Upper lobe of left lung (tissue), 6 donors: Measurements from ENCODE around the gene ELF4. TPM values are rescaled to one million over a fixed set of nuclear protein-coding genes. Genes with fewer than 3 reads are reported as not detected.

Experiments used
- ATAC-seq, 2 donors: fragments of 200-7000 bp; cut with Tn5 transposase; one replicate each; pipeline ENCODE4 v1.9.1; 2022; ENCODE audit warnings: mild to moderate bottlenecking in 2 of 2, moderate library complexity in 2 of 2; ENCODE audit not compliant: low FRiP score in 2 of 2
- DNase-seq, 2 donors: peaks; one replicate each; pipeline ENCODE4 v3.0.0-alpha.2; 2019 to 2020
- H3K27ac ChIP-seq, 4 donors: fragments of 200-600 bp; sonication (generic); one replicate each; pipeline ENCODE4 v1.5.1; 2016 to 2019
- H3K27me3 ChIP-seq, 4 donors: fragments of 200-600 bp; sonication (generic); one replicate each; pipeline ENCODE4 v1.5.1; 2017 to 2019
- H3K36me3 ChIP-seq, 4 donors: fragments of 200-600 bp; sonication (generic); one replicate each; pipeline ENCODE4 v1.5.1; 2016 to 2019
- H3K4me1 ChIP-seq, 4 donors: fragments of 200-600 bp; sonication (generic); one replicate each; pipeline ENCODE4 v1.5.1; 2018 to 2019
- H3K4me3 ChIP-seq, 4 donors: fragments of 200-600 bp; sonication (generic); one replicate each; pipeline ENCODE4 v1.5.1; 2017 to 2019; ENCODE audit warnings: mild to moderate bottlenecking in 2 of 4, moderate library complexity in 1 of 4
- H3K9me3 ChIP-seq, 4 donors: fragments of 200-600 bp; sonication (generic); one replicate each; pipeline ENCODE4 v1.5.1; 2018 to 2019
- EP300 ChIP-seq, 4 donors: sonication (generic); formaldehyde crosslinking; IDR thresholded peaks; one replicate each; pipeline ENCODE4 v1.5.1; 2017; ENCODE audit warnings: antibody characterized with exemption in 4 of 4, control low read depth in 2 of 4
- POLR2A ChIP-seq, 4 donors: fragments of 450-650 bp; IDR thresholded peaks; one replicate each; pipeline ENCODE4 v1.5.1; 2016 to 2017; ENCODE audit warnings: antibody characterized with exemption in 4 of 4, mild to moderate bottlenecking in 2 of 4
- POLR2AphosphoS5 ChIP-seq, 2 donors: sonication (generic); formaldehyde crosslinking; IDR thresholded peaks; one replicate each; pipeline ENCODE4 v1.5.1; 2017; ENCODE audit warnings: antibody characterized with exemption in 2 of 2
- WGBS, 2 donors: methylation state at CpG; one replicate each; pipeline ENCODE4 v1.1.5; 2017 to 2018; 5-methylcytosine and 5-hydroxymethylcytosine counted together
- total RNA-seq, 6 donors: library from RNA; depleted of rRNA in 4 of 6; stranded (reverse); fragments of >200 nt in 4 of 6; gene quantifications; one replicate each; pipeline versions ENCODE4 v1.1.0 to v1.2.1, GENCODE V29; 2016 to 2021
- TF ChIP-seq, protein P1 (sequence below), 6 experiments: fragments of 450-650 bp in 4 of 6; fragments of 200-600 bp in 2 of 6; sonication (generic) in 2 of 6; IDR thresholded peaks; one replicate each; pipeline ENCODE4 v1.5.1; 2016 to 2019; ENCODE audit warnings: antibody characterized with exemption in 6 of 6
- donor health status: DM: no; HTN: no; CAD: no; lungs with moderate emphysema.
- donor health status: DM: no; HTN: yes; CAD: no; lungs with severe emphysema.

Gene ELF4
- total RNA-seq, 6 donors from 2014 or later, result 13.6 to 31.0 (median 21.9) TPM

DNA sequence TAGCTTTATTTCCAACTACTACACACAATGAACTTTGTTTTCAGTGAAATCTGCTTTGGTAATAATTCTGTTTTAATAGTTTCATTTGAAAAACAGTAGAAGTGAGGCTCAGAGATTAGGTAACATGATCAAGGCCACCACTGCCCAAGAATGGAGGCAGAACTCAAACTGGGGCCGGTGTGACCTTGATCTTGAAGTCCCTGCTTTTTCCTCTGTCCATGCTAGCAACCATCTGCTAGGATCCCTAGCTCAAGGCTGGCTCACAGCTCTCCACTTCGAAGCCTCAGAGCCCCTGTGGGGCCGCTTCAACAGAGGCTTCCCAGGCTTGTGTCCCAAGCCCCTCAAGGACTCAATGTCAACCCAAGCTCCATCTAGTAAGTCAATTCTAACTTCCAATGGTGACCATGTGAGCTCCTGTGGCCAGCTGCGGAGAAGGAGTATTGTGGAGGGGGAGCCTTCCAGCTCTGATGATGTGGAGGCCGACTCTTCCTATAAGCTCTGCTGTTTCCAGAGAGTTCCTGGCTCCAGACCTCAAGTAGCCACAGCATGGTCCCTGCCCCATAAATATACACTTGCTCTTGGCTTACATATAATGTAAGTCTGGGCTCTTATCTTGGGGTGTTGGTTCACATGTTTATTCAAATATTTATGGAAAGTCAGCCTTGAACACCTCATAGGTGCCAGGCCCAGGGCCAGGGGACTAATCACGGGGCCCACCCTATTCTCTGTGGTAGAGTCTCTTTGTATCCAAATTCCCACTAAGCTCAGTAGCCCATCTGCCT, 14.9 kb downstream of the ELF4 start:
- no peaks in the 10 kb centered on the region for H3K9me3 ChIP-seq
- H3K4me3 ChIP-seq, result no peak overlapping the region
- no peaks in the 10 kb centered on the region for H3K27me3 ChIP-seq
- H3K36me3 ChIP-seq, result no peaks in the 10 kb centered on the region
- TF ChIP-seq POLR2A (IDR thresholded peaks at IDR 0.05) (no peak), EP300 (IDR thresholded peaks at IDR 0.05) (no peak), POLR2AphosphoS5 (IDR thresholded peaks at IDR 0.05) (no peak)
- TF ChIP-seq, protein P1, sequence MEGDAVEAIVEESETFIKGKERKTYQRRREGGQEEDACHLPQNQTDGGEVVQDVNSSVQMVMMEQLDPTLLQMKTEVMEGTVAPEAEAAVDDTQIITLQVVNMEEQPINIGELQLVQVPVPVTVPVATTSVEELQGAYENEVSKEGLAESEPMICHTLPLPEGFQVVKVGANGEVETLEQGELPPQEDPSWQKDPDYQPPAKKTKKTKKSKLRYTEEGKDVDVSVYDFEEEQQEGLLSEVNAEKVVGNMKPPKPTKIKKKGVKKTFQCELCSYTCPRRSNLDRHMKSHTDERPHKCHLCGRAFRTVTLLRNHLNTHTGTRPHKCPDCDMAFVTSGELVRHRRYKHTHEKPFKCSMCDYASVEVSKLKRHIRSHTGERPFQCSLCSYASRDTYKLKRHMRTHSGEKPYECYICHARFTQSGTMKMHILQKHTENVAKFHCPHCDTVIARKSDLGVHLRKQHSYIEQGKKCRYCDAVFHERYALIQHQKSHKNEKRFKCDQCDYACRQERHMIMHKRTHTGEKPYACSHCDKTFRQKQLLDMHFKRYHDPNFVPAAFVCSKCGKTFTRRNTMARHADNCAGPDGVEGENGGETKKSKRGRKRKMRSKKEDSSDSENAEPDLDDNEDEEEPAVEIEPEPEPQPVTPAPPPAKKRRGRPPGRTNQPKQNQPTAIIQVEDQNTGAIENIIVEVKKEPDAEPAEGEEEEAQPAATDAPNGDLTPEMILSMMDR (IDR thresholded peaks at IDR 0.05), result no peak
- H3K4me1 ChIP-seq, result peaks cover 15 to 40% (median 28%) of the 10 kb centered on the region in 4 donors
- ATAC-seq (no peak), DNase-seq (no peak)
- H3K27ac ChIP-seq, result peak overlapping the region in 2 of 4 donors; percentile 6 to 35
- 88 to 90% methylated on average over 2 to 6 of the region's 6 CpGs for WGBS, 2 donors

DNA sequence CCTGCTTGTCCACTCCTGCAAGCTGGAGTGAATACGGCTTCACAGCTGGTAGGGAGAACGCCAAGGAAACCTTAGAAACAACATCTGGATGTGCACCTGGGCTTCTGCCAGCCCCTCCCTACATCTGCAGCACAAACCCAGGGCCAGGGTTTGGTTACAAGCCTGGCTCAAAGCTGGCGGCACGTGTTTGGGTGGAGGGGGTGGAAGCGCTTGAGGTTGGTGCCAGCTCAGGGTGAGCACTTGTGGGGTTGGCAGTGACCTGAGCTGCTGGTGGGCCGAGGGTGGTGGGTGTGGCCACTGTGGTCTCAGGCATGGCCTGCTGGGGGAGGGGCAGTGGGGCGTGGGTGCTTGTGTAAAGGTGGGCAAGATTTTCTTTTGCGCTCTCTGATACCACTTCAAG, 15.6 kb downstream of the ELF4 start:
- Histone ChIP-seq H3K4me1 (peaks cover 14 to 39% (median 25%) of the 10 kb centered on the region in 4 donors), H3K36me3 (no peaks in the 10 kb centered on the region), H3K27me3 (no peaks in the 10 kb centered on the region), H3K27ac (peak overlapping the region in 1 of 4 donors; percentile 35), H3K9me3 (no peaks in the 10 kb centered on the region), H3K4me3 (no peak overlapping the region)
- TF ChIP-seq POLR2AphosphoS5 (IDR thresholded peaks at IDR 0.05), result no peak
- TF ChIP-seq, protein P1 (IDR thresholded peaks at IDR 0.05), result no peak
- TF ChIP-seq EP300 (IDR thresholded peaks at IDR 0.05), result no peak
- TF ChIP-seq POLR2A (IDR thresholded peaks at IDR 0.05), result no peak
- ATAC-seq (no peak), DNase-seq (no peak)
- 66 to 100% methylated on average over 1 to 8 of the region's 8 CpGs for WGBS, 2 donors

DNA sequence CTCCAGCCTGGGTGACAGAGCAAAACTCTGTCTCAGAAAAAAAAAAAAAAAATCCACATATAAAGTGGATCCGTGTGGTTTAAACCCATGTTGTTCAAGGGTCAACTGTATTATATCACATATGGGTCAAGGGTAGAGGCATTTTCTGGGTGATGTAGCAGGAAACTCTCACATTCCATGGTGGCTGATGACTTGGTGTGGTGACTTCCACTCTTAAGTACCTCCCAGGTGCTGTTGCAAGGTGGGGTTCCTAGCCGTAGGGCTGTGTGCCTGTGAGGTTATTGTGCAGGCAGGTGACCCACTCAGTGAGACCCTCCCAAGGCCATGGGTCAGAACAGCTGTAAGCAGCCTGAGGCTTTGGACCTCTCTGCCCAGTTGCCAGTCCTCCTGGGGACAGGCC, 17.0 kb downstream of the ELF4 start:
- no peak overlapping the region for H3K27ac ChIP-seq
- H3K4me1 ChIP-seq, result peaks cover under 1 to 27% (median 15%) of the 10 kb centered on the region in 4 donors
- WGBS, 2 donors, result 80 to 91% methylated on average over 1 to 2 of the region's 2 CpGs
- no peaks in the 10 kb centered on the region for H3K27me3 ChIP-seq
- TF ChIP-seq POLR2A (IDR thresholded peaks at IDR 0.05) (no peak), EP300 (IDR thresholded peaks at IDR 0.05) (no peak), POLR2AphosphoS5 (IDR thresholded peaks at IDR 0.05) (no peak)
- TF ChIP-seq, protein P1 (IDR thresholded peaks at IDR 0.05), result no peak
- DNase-seq (no peak), ATAC-seq (no peak)
- no peak overlapping the region for H3K4me3 ChIP-seq
- no peaks in the 10 kb centered on the region for H3K9me3 ChIP-seq
- H3K36me3 ChIP-seq, result no peaks in the 10 kb centered on the region

DNA sequence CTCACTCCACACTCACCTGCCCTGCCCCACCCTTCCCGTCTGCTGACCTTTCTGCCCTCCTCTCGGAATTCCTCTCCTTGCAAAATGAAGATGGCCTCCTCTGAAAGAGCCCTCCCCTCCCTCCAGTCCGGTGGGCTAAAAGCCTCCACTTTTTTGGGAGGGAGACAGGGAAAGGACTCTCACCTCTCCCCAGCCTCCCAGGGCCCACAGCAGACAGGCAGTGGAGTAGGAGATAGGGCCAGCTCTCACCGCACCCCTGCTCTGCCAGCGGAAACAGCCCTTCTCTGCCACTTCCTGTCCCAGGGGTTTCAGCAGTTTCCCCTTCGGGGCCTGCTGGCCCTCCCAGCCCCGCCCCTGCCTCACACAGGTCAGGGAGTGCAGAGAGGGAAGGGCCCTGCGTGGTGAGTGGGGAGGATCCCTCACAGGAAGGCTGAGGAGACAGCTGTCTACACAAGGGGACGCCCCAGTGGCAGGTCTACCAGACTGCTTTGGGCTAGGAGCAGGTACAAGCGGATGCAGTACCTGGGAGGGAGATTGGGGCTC, 18.2 kb downstream of the ELF4 start:
- TF ChIP-seq, protein P1 (IDR thresholded peaks at IDR 0.05), result no peak
- TF ChIP-seq POLR2AphosphoS5 (IDR thresholded peaks at IDR 0.05) (peak in 1 of 2 donors; percentile 59), EP300 (IDR thresholded peaks at IDR 0.05) (no peak), POLR2A (IDR thresholded peaks at IDR 0.05) (no peak)
- Histone ChIP-seq H3K36me3 (no peaks in the 10 kb centered on the region), H3K4me1 (peaks cover 0 to 23% (median 14%) of the 10 kb centered on the region in 4 donors), H3K9me3 (no peaks in the 10 kb centered on the region), H3K27ac (peak overlapping the region; percentile 62 to 81 (median 69)), H3K4me3 (peak overlapping the region in 2 of 4 donors; percentile 6 to 21), H3K27me3 (no peaks in the 10 kb centered on the region)
- DNase-seq (peak; percentile 71 to 74), ATAC-seq (peak; percentile 77 to 81)
- WGBS, 2 donors, result 0 to 44% methylated on average over 1 to 10 of the region's 10 CpGs
